H9 (cell line): ENCODE results near the gene FAM13A. TPM values are rescaled to one million over a fixed set of nuclear protein-coding genes. Genes with fewer than 3 reads are reported as not detected.

Source experiments
- DNase-seq: peaks from one replicate; pipeline ENCODE4 v3.0.0-alpha.2; 2017
- H2AFZ ChIP-seq: one replicate; pipeline ENCODE4 v1.6.1; 2013; ENCODE audit warnings: mild to moderate bottlenecking, low read length, control low read depth, moderate library complexity
- H2AK5ac ChIP-seq: 2 replicates; pipeline ENCODE4 v1.6.1; 2013; ENCODE audit warnings: low read length, control low read depth, mixed read lengths; ENCODE audit not compliant: insufficient read length
- H2BK120ac ChIP-seq: one replicate; pipeline ENCODE4 v1.6.1; 2013; ENCODE audit warnings: low read depth, mild to moderate bottlenecking, low read length, control low read depth, inconsistent platforms; ENCODE audit not compliant: poor library complexity, severe bottlenecking
- H2BK12ac ChIP-seq: 2 replicates; pipeline ENCODE4 v1.6.1; 2013; ENCODE audit warnings: low read length, control low read depth, mixed read lengths, low read depth; ENCODE audit not compliant: insufficient read length
- H2BK15ac ChIP-seq: 2 replicates; pipeline ENCODE4 v1.6.1; 2013; ENCODE audit warnings: low read depth, low read length, control low read depth
- H2BK20ac ChIP-seq: one replicate; pipeline ENCODE4 v1.6.1; 2013; ENCODE audit warnings: low read depth, mild to moderate bottlenecking, low read length, control low read depth, inconsistent platforms; ENCODE audit not compliant: poor library complexity, severe bottlenecking
- H2BK5ac ChIP-seq: 2 replicates; pipeline ENCODE4 v1.6.1; 2013; ENCODE audit warnings: low read length, control low read depth, mixed read lengths; ENCODE audit not compliant: insufficient read length
- H3K14ac ChIP-seq: 2 replicates; pipeline ENCODE4 v1.6.1; 2013; ENCODE audit warnings: low read length, control low read depth; ENCODE audit not compliant: insufficient read depth
- H3K18ac ChIP-seq: 2 replicates; pipeline ENCODE4 v1.6.1; 2013; ENCODE audit warnings: low read depth, mild to moderate bottlenecking, mixed read lengths, low read length, control low read depth; ENCODE audit not compliant: insufficient read length
- H3K23ac ChIP-seq: 2 replicates; pipeline ENCODE4 v1.6.1; 2013; ENCODE audit warnings: low read length, control low read depth, mixed read lengths, low read depth; ENCODE audit not compliant: insufficient read length
- H3K23me2 ChIP-seq: 2 replicates; pipeline ENCODE4 v1.6.1; 2013; ENCODE audit warnings: low read depth, mild to moderate bottlenecking, mixed read lengths, low read length, control low read depth; ENCODE audit not compliant: insufficient read length, poor library complexity, severe bottlenecking
- H3K27ac ChIP-seq: 2 replicates; pipeline ENCODE4 v1.5.1; 2013; ENCODE audit warnings: low read length, control low read depth, mixed read lengths, low read depth; ENCODE audit not compliant: insufficient read length
- H3K27me3 ChIP-seq: 2 replicates; pipeline ENCODE4 v1.6.1; 2013; ENCODE audit warnings: low read length, control low read depth, inconsistent platforms; ENCODE audit not compliant: insufficient read depth
- H3K4ac ChIP-seq: 2 replicates; pipeline ENCODE4 v1.6.1; 2013; ENCODE audit warnings: low read depth, mild to moderate bottlenecking, control low read depth, inconsistent platforms, low read length, moderate library complexity
- H3K4me1 ChIP-seq: 2 replicates; pipeline ENCODE4 v1.6.1; 2013; ENCODE audit warnings: low read length, control low read depth, inconsistent platforms; ENCODE audit not compliant: insufficient read depth
- H3K4me2 ChIP-seq: 2 replicates; pipeline ENCODE4 v1.6.1; 2013; ENCODE audit warnings: low read length, control low read depth, mixed read lengths; ENCODE audit not compliant: insufficient read length, insufficient read depth
- H3K56ac ChIP-seq: 2 replicates; pipeline ENCODE4 v1.6.1; 2013; ENCODE audit warnings: low read depth, mild to moderate bottlenecking, mixed read lengths, low read length, control low read depth; ENCODE audit not compliant: insufficient read length
- H3K79me1 ChIP-seq: 2 replicates; pipeline ENCODE4 v1.6.1; 2013; ENCODE audit warnings: low read depth, mild to moderate bottlenecking, moderate library complexity, low read length, control low read depth, inconsistent platforms; ENCODE audit not compliant: insufficient read depth, poor library complexity, severe bottlenecking
- H3K79me2 ChIP-seq: 2 replicates; pipeline ENCODE4 v1.6.1; 2013; ENCODE audit warnings: low read length, control low read depth, inconsistent platforms; ENCODE audit not compliant: insufficient read depth
- H3K9ac ChIP-seq: 2 replicates; pipeline ENCODE4 v1.6.1; 2013; ENCODE audit warnings: low read length, control low read depth, mixed read lengths; ENCODE audit not compliant: insufficient read length; ENCODE audit errors: extremely low read depth
- H3K9me3 ChIP-seq: one replicate; pipeline ENCODE4 v1.6.1; 2013; ENCODE audit warnings: low read depth, low read length, inconsistent platforms; ENCODE audit not compliant: control insufficient read depth
- H3T11ph ChIP-seq: one replicate; pipeline ENCODE4 v1.6.1; 2013; ENCODE audit warnings: mild to moderate bottlenecking, low read length, control low read depth, inconsistent platforms
- H4K20me1 ChIP-seq: one replicate; pipeline ENCODE4 v1.6.1; 2013; ENCODE audit not compliant: control insufficient read depth, insufficient read length, insufficient read depth
- H4K5ac ChIP-seq: 2 replicates; pipeline ENCODE4 v1.6.1; 2013; ENCODE audit warnings: low read depth, mild to moderate bottlenecking, mixed read lengths, low read length, control low read depth; ENCODE audit not compliant: insufficient read length
- H4K8ac ChIP-seq: replicated peaks from 2 replicates; pipeline ENCODE4 v1.6.1; 2013; ENCODE audit warnings: low read length, control low read depth, mixed read lengths, low read depth; ENCODE audit not compliant: insufficient read length
- H4K91ac ChIP-seq: 2 replicates; pipeline ENCODE4 v1.6.1; 2013; ENCODE audit warnings: low read depth, mild to moderate bottlenecking, moderate library complexity, mixed read lengths, low read length, control low read depth; ENCODE audit not compliant: insufficient read length
- H3K27ac Mint-ChIP-seq, 3 experiments: 2 replicates in 2 of 3; 3 replicates in 1 of 3; pipeline ENCODE4 v1.8.0; 2020 to 2021; ENCODE audit warnings: mixed read lengths in 3 of 3, mild to moderate bottlenecking in 1 of 3, moderate library complexity in 1 of 3
- H3K27me3 Mint-ChIP-seq: 2 replicates; pipeline ENCODE4 v1.8.0; 2021; ENCODE audit warnings: low read depth, mild to moderate bottlenecking, moderate library complexity, mixed read lengths
- H3K36me3 Mint-ChIP-seq, 3 experiments: 2 replicates in 2 of 3; 3 replicates in 1 of 3; pipeline ENCODE4 v1.8.0; 2020 to 2021; ENCODE audit warnings: low read depth in 3 of 3, mixed read lengths in 3 of 3; ENCODE audit not compliant: insufficient read depth in 1 of 3
- H3K4me1 Mint-ChIP-seq, 2 experiments: 2 replicates each; pipeline ENCODE4 v1.8.0; 2020; ENCODE audit warnings: mixed read lengths in 2 of 2
- H3K4me3 Mint-ChIP-seq, 2 experiments: 2 replicates in 1 of 2; 3 replicates in 1 of 2; pipeline ENCODE4 v1.8.0; 2020 to 2021; ENCODE audit warnings: mild to moderate bottlenecking in 2 of 2, mixed read lengths in 2 of 2, moderate library complexity in 1 of 2
- H3K9me3 Mint-ChIP-seq, 2 experiments: 2 replicates in 1 of 2; 3 replicates in 1 of 2; pipeline ENCODE4 v1.8.0; 2020; ENCODE audit warnings: mild to moderate bottlenecking in 2 of 2, mixed read lengths in 2 of 2, moderate library complexity in 1 of 2
- CTCF ChIP-seq: fragments of 200-600 bp; sonication (generic); conservative IDR thresholded peaks from 3 replicates; pipeline ENCODE4 v1.8.0; 2021; ENCODE audit warnings: antibody characterized with exemption, mild to moderate bottlenecking
- WGBS: extraction: QIAGEN DNeasy Blood & Tissue Kit; methylation state at CpG from one replicate; pipeline ENCODE4 v1.1.7; 2013; ENCODE audit warnings: missing lambda C conversion rate, low lambda C conversion rate, mixed read lengths; ENCODE audit not compliant: insufficient read length; ENCODE audit errors: extremely low coverage; 5-methylcytosine and 5-hydroxymethylcytosine counted together
- total RNA-seq: library from RNA; stranded (reverse); gene quantifications from 2 replicates; pipeline ENCODE4 v1.2.1, GENCODE V29; 2021

Gene FAM13A
- total RNA-seq, 1 experiment from 2014 or later = 12.7 TPM

GRCh38 chr4:88841635-88842034 is 215.3 kb downstream of the FAM13A start:
- Histone ChIP-seq H3K4me2 (no peak overlapping the region), H3K27ac (no peak overlapping the region), H3K56ac (no peak overlapping the region), H4K8ac (no peak overlapping the region), H2BK15ac (no peak overlapping the region), H3K79me1 (no peaks in the 10 kb centered on the region), H3K27me3 (no peaks in the 10 kb centered on the region), H3K9ac (no peak overlapping the region), H2AFZ (no peak overlapping the region), H3K9me3 (no peaks in the 10 kb centered on the region), H3K79me2 (no peaks in the 10 kb centered on the region), H2BK120ac (no peak overlapping the region), H3T11ph (no peak overlapping the region), H2AK5ac (no peak overlapping the region), H2BK20ac (no peak overlapping the region), H2BK5ac (no peak overlapping the region), H3K14ac (no peak overlapping the region), H3K23ac (no peak overlapping the region), H4K5ac (no peak overlapping the region), H3K23me2 (no peaks in the 10 kb centered on the region), H3K4ac (no peak overlapping the region), H3K4me1 (no peaks in the 10 kb centered on the region; the same call in 1 of the 2 replicates), H4K20me1 (no peaks in the 10 kb centered on the region), H3K18ac (no peak overlapping the region), H2BK12ac (no peak overlapping the region), H4K91ac (no peak overlapping the region)
- Mint-ChIP-seq H3K9me3 (no peaks in the 10 kb centered on the region), H3K27ac (no peak overlapping the region), H3K4me3 (no peak overlapping the region), H3K36me3 (peaks cover 0 to 4% (median 3%) of the 10 kb centered on the region in 3 experiments; a peak in 1 of 7 replicates), H3K27me3 (no peaks in the 10 kb centered on the region), H3K4me1 (peaks cover 8% of the 10 kb centered on the region in 2 experiments)
- WGBS = no CpG with 5 or more reads among the region's 4 CpGs
- TF ChIP-seq CTCF = no peak
- DNase-seq = no peak
